Dendritic cell treated with granulocyte-macrophage colony-stimulating factor and Interleukin-4, amounts not matched to agents 40 ng/mL and 50 ng/mL, for 4 days (primary cell): ENCODE measurements around the gene ABI3BP.

Source experiments
- H3K27ac Mint-ChIP-seq: one replicate; pipeline ENCODE4 v1.8.0; 2022; ENCODE audit warnings: mild to moderate bottlenecking, mixed read lengths
- H3K27me3 Mint-ChIP-seq: one replicate; pipeline ENCODE4 v1.8.0; 2022; ENCODE audit warnings: mild to moderate bottlenecking, mixed read lengths
- H3K36me3 Mint-ChIP-seq: one replicate; pipeline ENCODE4 v1.8.0; 2022; ENCODE audit warnings: low read depth, mixed read lengths
- H3K4me1 Mint-ChIP-seq: one replicate; pipeline ENCODE4 v1.8.0; 2022; ENCODE audit warnings: low read depth, mixed read lengths
- H3K4me3 Mint-ChIP-seq: one replicate; pipeline ENCODE4 v1.8.0; 2022; ENCODE audit warnings: mild to moderate bottlenecking, moderate library complexity, mixed read lengths
- H3K9me3 Mint-ChIP-seq: one replicate; pipeline ENCODE4 v1.8.0; 2022; ENCODE audit warnings: mixed read lengths
- intact Hi-C: fragments of 100-400 bp; cut with micrococcal nuclease; formaldehyde crosslinking; loops from one replicate; pipeline ENCODE4 v1.15.0; 2022

Gene ABI3BP

GRCh38 chr3:100900671-100901335 is 92.4 kb downstream of the ABI3BP start:
- no peaks in the 10 kb centered on the region for H3K27me3 Mint-ChIP-seq
- H3K9me3 Mint-ChIP-seq, result no peaks in the 10 kb centered on the region
- H3K36me3 Mint-ChIP-seq, result no peaks in the 10 kb centered on the region
- H3K4me3 Mint-ChIP-seq, result no peak overlapping the region
- peaks cover 19% of the 10 kb centered on the region for H3K4me1 Mint-ChIP-seq
- no peak overlapping the region for H3K27ac Mint-ChIP-seq
- intact Hi-C loops, result no loop called here

GRCh38 chr3:100899440-100900091 is 93.7 kb downstream of the ABI3BP start:
- no peaks in the 10 kb centered on the region for H3K27me3 Mint-ChIP-seq
- H3K4me3 Mint-ChIP-seq, result no peak overlapping the region
- no peaks in the 10 kb centered on the region for H3K36me3 Mint-ChIP-seq
- intact Hi-C loops, result no loop called here
- peaks cover 19% of the 10 kb centered on the region for H3K4me1 Mint-ChIP-seq
- H3K27ac Mint-ChIP-seq, result no peak overlapping the region
- H3K9me3 Mint-ChIP-seq, result no peaks in the 10 kb centered on the region

- Mint-ChIP-seq H3K4me3 (no peak overlapping the region), H3K27me3 (no peaks in the 10 kb centered on the region), H3K27ac (peak overlapping the region; percentile 43), H3K4me1 (peaks cover 23% of the 10 kb centered on the region), H3K9me3 (no peaks in the 10 kb centered on the region), H3K36me3 (no peaks in the 10 kb centered on the region)
- intact Hi-C loops, result no loop called here
Observed at GRCh38 chr3:100898681-100899080, 94.5 kb downstream of the ABI3BP start.

GRCh38 chr3:100896994-100897393 is 96.2 kb downstream of the ABI3BP start:
- intact Hi-C loops, result no loop called here
- Mint-ChIP-seq H3K27ac (no peak overlapping the region), H3K4me1 (peaks cover 30% of the 10 kb centered on the region), H3K4me3 (no peak overlapping the region), H3K9me3 (no peaks in the 10 kb centered on the region), H3K27me3 (no peaks in the 10 kb centered on the region), H3K36me3 (no peaks in the 10 kb centered on the region)

GRCh38 chr3:100893590-100893989 is 99.6 kb downstream of the ABI3BP start:
- H3K9me3 Mint-ChIP-seq, result no peaks in the 10 kb centered on the region
- H3K36me3 Mint-ChIP-seq, result no peaks in the 10 kb centered on the region
- H3K27ac Mint-ChIP-seq, result peak overlapping the region; percentile 25
- intact Hi-C loops, result loop anchor here (5.0 kb wide), 1 partner anchor 304 kb away; no protein-coding TSS in a partner anchor
- peaks cover 26% of the 10 kb centered on the region for H3K4me1 Mint-ChIP-seq
- H3K27me3 Mint-ChIP-seq, result no peaks in the 10 kb centered on the region
- H3K4me3 Mint-ChIP-seq, result no peak overlapping the region

- Mint-ChIP-seq H3K36me3 (no peaks in the 10 kb centered on the region), H3K27me3 (no peaks in the 10 kb centered on the region), H3K4me3 (no peak overlapping the region), H3K4me1 (peaks cover 21% of the 10 kb centered on the region), H3K27ac (peak overlapping the region; percentile 25), H3K9me3 (no peaks in the 10 kb centered on the region)
- intact Hi-C loops, result loop anchor here (5.0 kb wide), 1 partner anchor 304 kb away; no protein-coding TSS in a partner anchor
Observed at GRCh38 chr3:100893108-100893507, 100.1 kb downstream of the ABI3BP start.

- Mint-ChIP-seq H3K4me1 (peaks cover 18% of the 10 kb centered on the region), H3K36me3 (no peaks in the 10 kb centered on the region), H3K27ac (no peak overlapping the region), H3K4me3 (no peak overlapping the region), H3K9me3 (no peaks in the 10 kb centered on the region), H3K27me3 (no peaks in the 10 kb centered on the region)
- intact Hi-C loops, result loop anchor here (5.0 kb wide), 1 partner anchor 305 kb away; no protein-coding TSS in a partner anchor
Observed at GRCh38 chr3:100891827-100892226, 101.4 kb downstream of the ABI3BP start.

- Mint-ChIP-seq H3K4me3 (no peak overlapping the region), H3K27me3 (no peaks in the 10 kb centered on the region), H3K4me1 (peaks cover 18% of the 10 kb centered on the region), H3K27ac (no peak overlapping the region), H3K36me3 (no peaks in the 10 kb centered on the region), H3K9me3 (no peaks in the 10 kb centered on the region)
- intact Hi-C loops, result loop anchor here (5.0 kb wide), 1 partner anchor 306 kb away; no protein-coding TSS in a partner anchor
Observed at GRCh38 chr3:100891033-100891432, 102.2 kb downstream of the ABI3BP start.

GRCh38 chr3:100888881-100889280 is 104.3 kb downstream of the ABI3BP start:
- H3K27me3 Mint-ChIP-seq, result no peaks in the 10 kb centered on the region
- H3K4me1 Mint-ChIP-seq, result peaks cover 15% of the 10 kb centered on the region
- no peak overlapping the region for H3K4me3 Mint-ChIP-seq
- no peak overlapping the region for H3K27ac Mint-ChIP-seq
- no peaks in the 10 kb centered on the region for H3K9me3 Mint-ChIP-seq
- H3K36me3 Mint-ChIP-seq, result no peaks in the 10 kb centered on the region
- intact Hi-C loops, result no loop called here

- H3K27me3 Mint-ChIP-seq, result no peaks in the 10 kb centered on the region
- no peak overlapping the region for H3K4me3 Mint-ChIP-seq
- intact Hi-C loops, result no loop called here
- no peaks in the 10 kb centered on the region for H3K4me1 Mint-ChIP-seq
- no peaks in the 10 kb centered on the region for H3K9me3 Mint-ChIP-seq
- no peak overlapping the region for H3K27ac Mint-ChIP-seq
- no peaks in the 10 kb centered on the region for H3K36me3 Mint-ChIP-seq
Observed at GRCh38 chr3:100882571-100882984, 110.6 kb downstream of the ABI3BP start.

- Mint-ChIP-seq H3K9me3 (no peaks in the 10 kb centered on the region), H3K27ac (no peak overlapping the region), H3K27me3 (no peaks in the 10 kb centered on the region), H3K4me1 (no peaks in the 10 kb centered on the region), H3K4me3 (no peak overlapping the region), H3K36me3 (no peaks in the 10 kb centered on the region)
- intact Hi-C loops, result no loop called here
Observed at GRCh38 chr3:100880845-100881244, 112.4 kb downstream of the ABI3BP start.

- Mint-ChIP-seq H3K9me3 (no peaks in the 10 kb centered on the region), H3K4me3 (no peak overlapping the region), H3K4me1 (no peaks in the 10 kb centered on the region), H3K27ac (no peak overlapping the region), H3K27me3 (no peaks in the 10 kb centered on the region), H3K36me3 (no peaks in the 10 kb centered on the region)
- intact Hi-C loops, result no loop called here
Observed at GRCh38 chr3:100880072-100880471, 113.1 kb downstream of the ABI3BP start.

- no peak overlapping the region for H3K4me3 Mint-ChIP-seq
- H3K9me3 Mint-ChIP-seq, result no peaks in the 10 kb centered on the region
- no peaks in the 10 kb centered on the region for H3K27me3 Mint-ChIP-seq
- intact Hi-C loops, result no loop called here
- H3K4me1 Mint-ChIP-seq, result no peaks in the 10 kb centered on the region
- no peaks in the 10 kb centered on the region for H3K36me3 Mint-ChIP-seq
- no peak overlapping the region for H3K27ac Mint-ChIP-seq
Observed at GRCh38 chr3:100879195-100879810, 113.9 kb downstream of the ABI3BP start.

- Mint-ChIP-seq H3K27ac (no peak overlapping the region), H3K4me1 (no peaks in the 10 kb centered on the region), H3K36me3 (no peaks in the 10 kb centered on the region), H3K4me3 (no peak overlapping the region), H3K27me3 (no peaks in the 10 kb centered on the region), H3K9me3 (no peaks in the 10 kb centered on the region)
- intact Hi-C loops, result no loop called here
Observed at GRCh38 chr3:100877286-100877685, 115.9 kb downstream of the ABI3BP start.
